ENCODE data around the gene MMD.
A peak's percentile ranks its signal among the peaks of the same experiment; 100 is the strongest.

The MMD gene

GRCh38 chr17:55420067-55420775, 1.4 kb downstream of the MMD start:
- peak overlapping the region; percentile 84 for H3K4me3 ChIP-seq (ENCODE audit: low read depth, low read length)
- DNase-seq (ENCODE audit: low read depth): peak; percentile 80
- TF ChIP-seq, protein P1, sequence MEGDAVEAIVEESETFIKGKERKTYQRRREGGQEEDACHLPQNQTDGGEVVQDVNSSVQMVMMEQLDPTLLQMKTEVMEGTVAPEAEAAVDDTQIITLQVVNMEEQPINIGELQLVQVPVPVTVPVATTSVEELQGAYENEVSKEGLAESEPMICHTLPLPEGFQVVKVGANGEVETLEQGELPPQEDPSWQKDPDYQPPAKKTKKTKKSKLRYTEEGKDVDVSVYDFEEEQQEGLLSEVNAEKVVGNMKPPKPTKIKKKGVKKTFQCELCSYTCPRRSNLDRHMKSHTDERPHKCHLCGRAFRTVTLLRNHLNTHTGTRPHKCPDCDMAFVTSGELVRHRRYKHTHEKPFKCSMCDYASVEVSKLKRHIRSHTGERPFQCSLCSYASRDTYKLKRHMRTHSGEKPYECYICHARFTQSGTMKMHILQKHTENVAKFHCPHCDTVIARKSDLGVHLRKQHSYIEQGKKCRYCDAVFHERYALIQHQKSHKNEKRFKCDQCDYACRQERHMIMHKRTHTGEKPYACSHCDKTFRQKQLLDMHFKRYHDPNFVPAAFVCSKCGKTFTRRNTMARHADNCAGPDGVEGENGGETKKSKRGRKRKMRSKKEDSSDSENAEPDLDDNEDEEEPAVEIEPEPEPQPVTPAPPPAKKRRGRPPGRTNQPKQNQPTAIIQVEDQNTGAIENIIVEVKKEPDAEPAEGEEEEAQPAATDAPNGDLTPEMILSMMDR (IDR thresholded peaks at IDR 0.05; ENCODE audit: insufficient read depth, low read depth, low read length, missing control alignments): no peak

DNA sequence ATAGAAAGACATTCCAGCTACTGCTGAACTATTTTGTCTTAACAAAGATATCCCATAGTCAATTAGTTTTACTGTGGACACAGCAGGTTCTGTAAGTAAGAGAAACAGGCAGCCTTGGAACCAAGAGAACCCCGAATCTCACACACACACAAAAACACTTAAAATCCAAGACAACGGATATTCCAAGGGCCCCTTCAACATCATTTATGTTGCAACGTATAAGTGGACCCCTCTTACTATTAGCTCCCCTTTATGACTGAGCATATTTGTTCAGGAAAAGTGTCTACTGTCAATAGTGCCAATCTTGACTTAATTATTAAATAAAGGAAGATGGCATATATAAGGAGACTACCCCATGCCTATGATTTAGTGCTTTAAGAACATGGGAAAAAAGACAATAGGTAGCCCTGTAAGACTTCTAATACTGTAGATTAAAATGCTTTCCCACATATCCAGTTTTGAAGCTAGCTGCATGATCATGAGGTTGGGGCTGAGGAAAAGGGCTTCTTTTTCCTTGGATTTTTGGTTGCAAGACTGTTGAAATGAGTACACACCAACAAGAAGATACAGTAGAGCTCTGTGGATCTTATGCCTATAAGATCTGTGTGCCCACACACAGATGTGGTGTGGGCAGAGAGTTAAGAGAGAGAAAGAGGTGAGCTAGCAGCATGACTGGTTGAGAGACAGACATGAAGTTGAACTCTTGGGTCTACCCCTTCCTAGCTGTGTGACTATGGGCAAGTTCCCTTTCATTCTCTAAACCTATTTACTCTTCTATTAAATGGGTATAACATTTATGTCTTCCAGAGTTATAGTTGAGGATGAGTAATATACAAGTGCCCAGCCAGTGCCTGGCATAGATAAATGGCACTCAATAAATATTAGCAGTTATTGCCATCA, 3.0 kb downstream of the MMD start:
- peak overlapping the region; percentile 84 for H3K4me3 ChIP-seq (ENCODE audit: low read depth, low read length)
- no peak for DNase-seq (ENCODE audit: low read depth)
- TF ChIP-seq, protein P1 (IDR thresholded peaks at IDR 0.05; ENCODE audit: insufficient read depth, low read depth, low read length, missing control alignments): no peak

- no peak overlapping the region for H3K4me3 ChIP-seq (ENCODE audit: low read depth, low read length)
- no peak for DNase-seq (ENCODE audit: low read depth)
- TF ChIP-seq, protein P1 (IDR thresholded peaks at IDR 0.05; ENCODE audit: insufficient read depth, low read depth, low read length, missing control alignments): no peak
Observed at GRCh38 chr17:55417411-55418268, 4.0 kb downstream of the MMD start.

GRCh38 chr17:55416470-55417052, 5.1 kb downstream of the MMD start:
- TF ChIP-seq, protein P1 (IDR thresholded peaks at IDR 0.05; ENCODE audit: insufficient read depth, low read depth, low read length, missing control alignments): no peak
- no peak overlapping the region for H3K4me3 ChIP-seq (ENCODE audit: low read depth, low read length)
- peak; percentile 40 for DNase-seq (ENCODE audit: low read depth)

DNA sequence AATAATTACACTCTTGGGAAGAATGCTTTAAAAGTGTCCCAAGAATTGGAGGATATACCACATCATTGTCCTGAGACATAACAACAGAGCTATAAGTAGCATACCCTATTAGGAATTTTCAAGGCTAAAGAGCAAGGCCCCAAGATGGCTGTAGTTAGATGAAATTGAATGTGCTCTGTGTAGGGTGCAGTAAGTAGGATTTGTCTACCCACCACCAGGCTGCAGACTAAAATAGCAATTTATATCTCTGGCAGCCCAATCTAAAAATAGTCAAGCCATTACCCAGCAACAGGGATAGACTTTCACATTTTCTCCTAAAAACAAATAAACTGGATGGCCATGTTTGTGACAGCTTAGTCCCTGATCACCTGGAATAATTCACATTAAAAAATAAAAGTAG, 5.6 kb downstream of the MMD start:
- H3K4me3 ChIP-seq (ENCODE audit: low read depth, low read length): no peak overlapping the region
- no peak for DNase-seq (ENCODE audit: low read depth)
- TF ChIP-seq, protein P1 (IDR thresholded peaks at IDR 0.05; ENCODE audit: insufficient read depth, low read depth, low read length, missing control alignments): no peak

- H3K4me3 ChIP-seq (ENCODE audit: low read depth, low read length): no peak overlapping the region
- no peak for DNase-seq (ENCODE audit: low read depth)
- TF ChIP-seq, protein P1 (IDR thresholded peaks at IDR 0.05; ENCODE audit: insufficient read depth, low read depth, low read length, missing control alignments): no peak
Observed at GRCh38 chr17:55414983-55415382, 6.7 kb downstream of the MMD start.

All from GM12865 (cell line).